HG02870 (cell line): ENCODE measurements around the gene METTL25B.
A peak's percentile ranks its signal among the peaks of the same experiment; 100 is the strongest.

Source experiments
- ATAC-seq: cut with Tn5 transposase; IDR thresholded peaks from one replicate; pipeline ENCODE4 v1.9.1; 2021; ENCODE audit warnings: mild to moderate bottlenecking, moderate library complexity; ENCODE audit not compliant: unreplicated experiment

Gene METTL25B

DNA sequence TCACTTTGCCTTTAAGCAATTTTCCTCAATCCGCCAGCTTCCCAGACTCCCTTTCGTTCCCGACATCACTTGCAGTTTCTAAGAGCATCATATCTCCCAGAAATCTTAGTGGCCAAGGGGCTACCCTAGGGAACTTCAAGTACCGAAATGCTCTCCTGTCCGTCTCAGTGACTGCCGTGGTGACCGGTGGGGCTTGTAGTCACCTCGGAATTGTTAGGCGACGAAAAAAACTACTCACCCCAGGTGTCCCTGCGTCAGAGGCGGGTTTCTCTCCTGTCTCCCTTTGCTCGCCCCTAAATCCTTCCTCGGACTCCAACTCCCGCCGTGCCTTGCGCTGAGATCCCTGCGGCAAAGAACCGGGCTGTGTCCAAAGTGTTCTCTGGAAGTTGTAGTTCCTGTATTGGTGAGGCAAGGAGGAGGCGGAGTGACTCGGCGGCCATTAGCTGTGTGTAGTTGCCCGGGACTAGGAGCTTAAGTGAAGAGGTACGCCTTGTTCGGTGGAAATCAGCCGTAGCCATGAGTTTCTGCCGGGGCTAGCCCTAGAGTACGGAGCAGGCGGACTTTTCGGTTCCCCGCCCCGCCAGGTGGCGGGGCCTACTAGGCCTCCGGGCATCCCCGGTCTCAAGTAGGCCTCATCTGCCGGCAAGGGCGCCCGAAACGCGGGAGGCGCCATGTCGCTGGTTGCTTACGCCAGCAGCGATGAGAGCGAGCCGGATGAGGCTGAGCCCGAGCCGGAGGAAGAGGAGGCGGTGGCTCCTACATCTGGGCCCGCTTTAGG is 39.0 kb downstream of the METTL25B start, which contains the start of gene PRCC:
Gene PRCC, plus strand, starts transcription at position 435 of the 778 bp plus-strand sequence. Its CDS starts 237 bp downstream, at position 672.
- peak; percentile 88 for ATAC-seq

DNA sequence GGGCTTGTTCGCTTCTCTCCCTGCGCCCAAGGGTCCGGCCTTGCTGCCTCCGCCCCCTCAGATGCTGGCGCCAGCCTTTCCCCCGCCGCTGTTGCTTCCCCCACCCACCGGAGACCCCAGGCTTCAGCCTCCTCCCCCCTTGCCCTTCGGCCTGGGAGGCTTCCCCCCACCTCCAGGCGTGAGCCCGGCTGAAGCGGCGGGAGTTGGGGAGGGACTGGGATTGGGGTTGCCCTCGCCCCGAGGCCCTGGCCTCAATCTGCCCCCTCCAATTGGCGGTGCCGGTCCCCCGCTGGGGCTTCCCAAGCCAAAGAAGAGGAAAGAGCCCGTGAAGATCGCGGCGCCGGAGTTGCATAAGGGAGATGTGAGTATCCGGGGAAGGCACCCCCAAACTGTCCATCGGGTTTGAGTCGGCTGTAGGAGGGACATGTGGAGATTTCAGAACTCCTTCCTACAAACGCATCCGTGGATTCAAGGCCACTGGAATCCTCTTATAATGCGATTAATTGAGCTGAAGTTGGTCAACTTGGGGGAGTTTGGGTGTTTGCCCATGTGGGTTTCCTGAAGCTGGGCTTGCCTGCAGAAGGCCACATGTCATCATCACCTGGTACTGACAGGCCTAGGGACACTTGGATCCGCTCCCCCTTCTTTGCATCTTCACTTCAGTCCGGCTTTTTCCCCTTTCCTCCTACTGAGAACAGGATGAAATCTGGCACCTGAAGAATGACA is 39.8 kb downstream of the METTL25B start:
- no peak for ATAC-seq

DNA sequence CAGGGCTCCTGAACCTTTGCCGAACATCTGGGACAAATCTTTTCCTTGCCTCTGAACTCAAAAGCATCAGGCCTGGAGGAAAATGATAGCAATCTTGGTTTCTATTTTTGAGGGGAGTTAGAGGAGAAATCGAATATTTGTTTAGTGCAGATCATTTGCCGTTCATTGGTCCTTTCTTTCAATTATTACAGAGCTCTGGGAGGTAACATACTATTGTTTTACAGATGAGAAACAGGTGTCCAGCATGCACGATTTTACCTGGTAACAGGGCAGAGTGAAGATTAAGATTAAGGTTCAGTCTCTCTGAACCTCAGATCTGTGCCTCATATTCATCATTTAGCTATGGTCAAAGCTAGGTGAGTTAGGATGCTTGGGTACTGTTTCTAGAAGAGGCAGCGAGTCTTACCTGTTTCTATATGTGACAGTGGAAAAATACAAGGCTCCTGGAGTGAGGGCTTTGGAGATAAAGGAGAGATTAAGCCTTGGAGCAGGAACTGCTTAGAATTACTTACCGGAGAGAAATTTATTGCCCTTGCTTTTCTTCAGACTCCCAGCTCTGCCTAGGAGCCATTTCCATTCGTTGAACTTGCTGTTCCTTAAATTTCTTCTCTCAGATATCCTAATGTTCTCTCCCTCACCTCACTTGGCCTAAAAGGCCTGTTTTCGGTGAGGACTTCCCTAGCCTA is 40.5 kb downstream of the METTL25B start:
- ATAC-seq, result no peak

DNA sequence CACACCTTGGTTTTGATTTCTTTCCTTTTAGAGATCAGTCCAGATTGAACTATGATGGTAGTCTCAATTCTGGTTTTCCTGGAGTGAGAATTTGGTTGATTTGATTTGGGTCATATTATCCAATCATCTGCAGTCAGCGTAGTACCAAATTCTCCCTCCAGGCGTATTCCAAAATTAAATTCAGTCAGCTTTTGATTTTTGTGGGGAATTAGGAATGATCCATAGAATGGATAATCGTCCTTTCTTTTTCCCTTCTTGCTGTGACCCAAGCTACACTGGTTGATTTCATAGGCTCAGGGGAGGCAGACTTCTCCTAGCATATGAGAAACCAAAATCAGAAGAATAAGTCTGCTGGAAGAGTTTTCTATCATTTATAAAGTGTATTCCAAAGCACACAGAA is 44.0 kb downstream of the METTL25B start:
- ATAC-seq, result no peak

DNA sequence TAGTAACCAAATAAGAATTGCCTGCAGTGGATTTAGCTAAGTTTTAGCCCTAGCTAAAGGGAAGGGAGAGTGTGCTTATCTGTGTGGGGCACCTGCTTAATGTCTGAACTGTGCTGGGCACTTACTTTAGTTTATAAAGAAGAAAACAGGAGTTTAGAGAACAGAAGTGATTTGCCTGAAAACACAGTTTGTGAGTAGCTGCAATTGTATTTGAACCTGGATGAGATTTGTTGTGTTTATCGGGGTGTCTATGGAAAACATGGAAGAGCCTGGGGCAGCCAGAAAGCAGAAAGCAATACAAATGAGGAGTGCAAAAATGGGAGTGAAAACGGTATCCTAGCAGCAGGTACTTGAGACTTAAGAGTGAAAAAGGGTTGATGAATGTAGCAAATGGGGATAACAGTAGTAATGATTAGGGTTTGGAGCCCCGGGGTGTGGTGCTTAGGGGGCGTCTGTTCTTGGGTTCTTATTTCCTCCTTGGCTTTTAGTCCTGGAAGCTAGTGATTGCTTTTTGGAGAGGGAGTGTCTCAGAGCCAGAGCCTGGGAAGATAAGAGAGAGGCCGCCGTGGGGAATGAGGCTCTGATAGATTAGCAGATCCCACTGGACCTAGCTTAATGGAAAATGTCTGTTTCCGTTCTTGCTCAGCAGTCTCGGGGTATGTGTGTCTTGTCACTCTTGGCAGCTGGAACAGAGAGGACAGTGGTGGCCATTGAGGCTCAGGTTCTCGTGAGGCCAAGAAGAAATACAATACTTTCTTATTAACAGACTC is 44.6 kb downstream of the METTL25B start:
- no peak for ATAC-seq

DNA sequence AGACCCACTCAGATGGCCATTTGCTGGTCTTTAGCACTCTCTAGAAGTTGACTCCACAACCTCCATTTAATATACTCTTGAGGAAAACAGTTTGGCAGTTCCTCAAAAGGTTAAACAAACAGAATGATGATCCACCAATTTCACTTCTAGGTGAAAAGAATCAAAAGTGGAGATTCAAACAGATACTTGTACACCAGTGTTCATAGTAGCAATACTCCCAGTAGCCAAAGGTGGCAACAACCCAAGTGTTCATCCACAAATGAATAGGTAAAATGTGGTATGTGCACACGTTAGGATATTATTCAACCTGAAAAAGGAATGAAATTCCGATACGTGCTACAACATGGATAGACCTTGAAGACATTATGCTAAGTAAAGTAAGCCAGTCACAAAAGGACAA is 45.3 kb downstream of the METTL25B start:
- no peak for ATAC-seq

DNA sequence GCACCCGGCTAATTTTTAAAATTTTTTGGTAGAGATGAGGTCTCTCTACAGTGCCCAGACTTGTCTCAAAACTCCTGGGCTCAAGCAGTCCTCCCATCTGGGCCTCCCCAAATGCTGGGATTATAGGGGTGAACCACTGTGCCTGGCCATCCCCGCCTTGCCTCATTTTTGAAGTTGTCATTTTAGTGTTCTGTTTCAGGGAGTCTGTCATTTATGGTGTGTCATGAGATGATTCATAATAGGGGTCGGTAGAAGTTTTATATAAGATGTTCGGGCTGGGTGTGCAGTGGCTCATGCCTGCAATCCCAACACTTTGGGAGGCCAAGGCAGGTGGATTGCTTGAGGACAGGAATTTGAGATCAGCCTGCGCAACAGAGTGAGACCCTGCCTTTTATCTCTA is 47.5 kb downstream of the METTL25B start:
- no peak for ATAC-seq

DNA sequence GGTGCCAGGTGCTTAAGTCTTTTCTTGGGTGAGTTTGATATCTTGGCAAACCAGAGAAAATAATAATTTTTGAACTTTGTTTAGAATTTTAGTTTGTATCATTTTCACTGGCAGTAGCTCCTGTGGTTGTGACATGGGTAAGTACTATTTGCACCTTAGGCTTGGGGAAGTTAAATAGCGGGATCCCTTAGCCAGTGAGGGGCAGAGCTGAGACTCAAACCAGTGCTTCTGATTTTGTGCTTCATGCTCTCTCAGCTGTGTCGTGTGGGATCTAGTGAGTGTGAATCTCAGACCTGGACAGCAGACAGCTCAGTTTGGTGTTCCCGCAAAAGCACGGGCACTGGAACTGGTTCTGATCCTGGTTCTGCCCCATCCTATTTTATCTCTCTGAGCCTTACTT is 48.7 kb downstream of the METTL25B start:
- no peak for ATAC-seq

DNA sequence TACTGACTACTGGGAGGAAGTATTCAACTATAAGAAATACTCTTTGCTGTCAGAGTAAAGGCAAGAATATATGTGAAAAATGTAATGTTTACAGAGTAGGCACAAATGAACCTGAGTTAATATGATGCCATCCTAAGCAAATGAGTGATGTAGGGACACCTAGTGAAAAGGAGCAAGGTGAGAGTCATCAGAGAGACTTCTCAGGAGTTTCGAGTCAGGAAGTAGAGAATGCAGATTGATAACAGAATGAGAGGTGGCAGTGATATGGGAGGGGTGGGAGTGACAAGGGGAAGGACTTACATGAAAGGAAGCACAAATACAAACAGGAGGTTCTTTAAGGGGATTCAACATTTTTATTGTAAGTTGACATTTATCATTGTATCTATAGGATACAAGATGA is 49.3 kb downstream of the METTL25B start:
- ATAC-seq, result no peak

DNA sequence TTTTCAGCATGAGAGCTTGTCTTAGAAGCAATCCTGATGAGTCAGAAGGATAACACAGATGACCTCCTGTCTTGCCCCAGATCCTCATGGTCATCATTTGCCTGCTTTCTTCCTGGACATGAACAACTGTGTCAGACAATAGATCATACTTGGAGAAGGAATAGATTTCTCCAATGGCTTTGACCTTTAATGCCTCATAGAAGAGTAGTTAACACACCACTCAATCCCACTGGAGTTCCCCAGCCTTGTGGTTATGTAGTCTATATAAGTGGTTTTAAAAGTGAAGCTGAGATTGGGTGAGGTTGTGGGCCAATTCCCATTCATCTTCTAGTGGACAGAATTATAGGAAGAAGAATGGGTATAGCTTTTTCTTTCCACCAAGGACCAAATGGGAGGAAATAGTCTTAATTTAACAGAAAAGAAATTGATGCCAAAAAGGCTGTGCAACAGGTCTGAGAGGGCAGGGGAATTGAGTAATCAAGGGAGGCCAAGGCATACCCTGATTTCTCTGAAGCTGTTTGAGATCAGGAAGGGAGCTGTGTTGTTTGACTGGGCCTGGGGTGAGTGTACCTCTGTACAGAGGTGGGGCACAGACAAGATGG is 53.4 kb downstream of the METTL25B start:
- no peak for ATAC-seq

DNA sequence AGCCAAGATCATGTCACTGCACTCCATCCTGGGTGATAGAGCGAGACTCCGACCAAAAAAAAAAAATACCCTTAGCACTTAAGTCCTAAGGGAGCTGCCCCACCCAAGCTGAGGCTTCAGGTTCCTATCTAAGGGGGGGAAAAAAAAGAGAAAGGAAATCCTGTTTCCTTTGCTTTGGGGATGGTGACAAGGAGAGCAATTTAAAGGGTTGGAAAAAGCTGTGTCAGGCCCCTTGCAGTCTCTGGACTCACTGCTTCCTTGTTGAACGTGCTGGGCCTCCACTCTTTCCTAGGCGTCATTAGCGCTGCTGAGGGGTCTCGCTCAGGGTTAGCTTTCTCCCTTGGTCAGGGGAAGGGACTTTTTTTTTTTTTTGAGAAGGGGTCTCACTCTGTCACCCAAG is 57.2 kb downstream of the METTL25B start:
- ATAC-seq, result no peak
